ENCODE measurements around the gene B3GNT3. TPM values are rescaled to one million over a fixed set of nuclear protein-coding genes. Genes with fewer than 3 reads are reported as not detected.

B3GNT3 gene
- total and polyA plus RNA-seq, 9 of the 15 experiments (the other 6 are each of a cell fraction or from before 2014, with no cell fraction given), result 0.06 to 0.11 (median 0.07) TPM; not detected in 6

DNA sequence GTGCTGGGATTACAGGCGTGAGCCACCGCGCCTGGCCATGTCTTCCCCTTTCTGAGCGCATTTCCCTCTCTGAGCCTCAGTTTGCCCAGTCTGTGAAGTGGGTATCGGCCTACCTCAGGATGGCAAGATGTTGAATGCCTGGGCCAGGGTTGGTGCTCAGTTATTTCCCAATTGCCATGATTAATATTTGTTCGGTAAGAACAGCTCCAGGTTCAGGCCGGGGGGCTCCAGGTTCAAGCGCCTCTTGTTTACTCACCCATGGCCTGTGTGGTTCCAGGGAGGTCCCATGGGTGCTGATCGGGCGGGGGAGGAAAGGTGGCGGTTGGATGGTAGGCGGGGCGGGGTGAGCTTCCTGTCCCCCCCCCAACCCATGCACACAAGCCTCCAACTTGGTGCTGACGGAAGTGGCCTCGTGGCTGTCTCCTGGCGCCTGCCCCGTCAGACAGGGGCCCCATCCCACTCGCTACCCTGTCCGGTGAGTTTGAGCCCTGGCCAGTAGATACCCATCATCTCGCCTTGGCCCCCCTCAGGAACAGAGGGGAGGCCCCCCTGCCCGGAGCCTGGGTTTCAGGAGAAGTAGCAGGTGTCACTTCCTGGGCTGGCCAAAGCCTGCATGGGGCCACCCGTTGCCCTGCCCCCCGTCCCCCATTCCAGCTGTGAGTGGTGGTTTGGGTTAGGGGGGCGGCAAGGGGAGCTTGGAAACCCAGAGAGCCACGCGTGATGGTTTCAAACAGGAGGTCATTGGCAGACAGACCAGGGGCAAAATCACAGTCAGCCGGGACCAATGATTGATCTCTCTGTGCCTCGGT is 43.6 kb upstream of the B3GNT3 start, which contains the start of gene FCHO1 (continued):
- TF ChIP-seq, protein P1, sequence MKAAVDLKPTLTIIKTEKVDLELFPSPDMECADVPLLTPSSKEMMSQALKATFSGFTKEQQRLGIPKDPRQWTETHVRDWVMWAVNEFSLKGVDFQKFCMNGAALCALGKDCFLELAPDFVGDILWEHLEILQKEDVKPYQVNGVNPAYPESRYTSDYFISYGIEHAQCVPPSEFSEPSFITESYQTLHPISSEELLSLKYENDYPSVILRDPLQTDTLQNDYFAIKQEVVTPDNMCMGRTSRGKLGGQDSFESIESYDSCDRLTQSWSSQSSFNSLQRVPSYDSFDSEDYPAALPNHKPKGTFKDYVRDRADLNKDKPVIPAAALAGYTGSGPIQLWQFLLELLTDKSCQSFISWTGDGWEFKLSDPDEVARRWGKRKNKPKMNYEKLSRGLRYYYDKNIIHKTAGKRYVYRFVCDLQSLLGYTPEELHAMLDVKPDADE (conservative IDR thresholded peaks at IDR 0.05; ENCODE audit: control insufficient read depth, low read depth, low read length), result peak; percentile 84
- TF ChIP-seq NR2C2 (CRISPR knock-in tag; IDR thresholded peaks at IDR 0.05) (no peak), NR2C2 (tag; IDR thresholded peaks at IDR 0.05) (peak; percentile 40; the same call in 1 of the 2 replicates), RCOR1 (IDR thresholded peaks at IDR 0.05; ENCODE audit: borderline replicate concordance in 1 of 2, low read depth in 2 of 2, low read length in 2 of 2) (peak; percentile 54 to 94)
- TF ChIP-seq, protein P2, sequence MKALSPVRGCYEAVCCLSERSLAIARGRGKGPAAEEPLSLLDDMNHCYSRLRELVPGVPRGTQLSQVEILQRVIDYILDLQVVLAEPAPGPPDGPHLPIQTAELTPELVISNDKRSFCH (CRISPR knock-in tag; IDR thresholded peaks at IDR 0.05), result no peak
- TF ChIP-seq, protein P2 (tag; IDR thresholded peaks at IDR 0.05), result peak; percentile 65

DNA sequence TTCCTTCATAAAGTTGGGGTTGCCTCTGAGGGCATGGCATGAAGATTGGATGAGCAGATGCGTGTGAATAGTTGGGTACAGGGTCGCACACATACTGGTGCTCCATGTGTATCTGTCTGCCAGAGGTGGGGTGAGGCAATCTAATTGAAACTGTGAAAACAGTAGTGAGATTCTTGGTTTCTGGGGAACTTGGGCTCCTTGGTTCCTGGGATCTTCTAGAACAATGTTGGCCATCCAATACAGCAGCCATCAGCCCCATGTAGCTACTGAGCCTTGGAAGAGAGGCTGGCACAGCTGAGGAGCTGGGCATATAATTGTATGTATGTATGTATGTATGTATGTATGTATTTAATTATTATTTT is 43.0 kb upstream of the B3GNT3 start:
- intact Hi-C loops (cut with micrococcal nuclease), result no loop called here
- Histone ChIP-seq H3K9me3 (replicated peaks; ENCODE audit: control insufficient read depth, insufficient read depth, low read depth, low read length) (no peaks in the 10 kb centered on the region), H3K4me1 (replicated peaks in 1 of 2; ENCODE audit: control insufficient read depth in 2 of 2, insufficient read depth in 2 of 2, low read length in 2 of 2) (peaks cover 14 to 48% of the 10 kb centered on the region in 2 experiments), H2AFZ (ENCODE audit: low read depth, low read length) (peak overlapping the region; percentile 84), H4K20me1 (replicated peaks; ENCODE audit: control insufficient read depth, insufficient read depth, low read length) (no peaks in the 10 kb centered on the region; the same call in 1 of the 2 replicates), H3K79me2 (ENCODE audit: control insufficient read depth, insufficient read depth, low read length) (peaks cover 48% of the 10 kb centered on the region), H3K4me2 (ENCODE audit: insufficient read depth, low read length) (peak overlapping the region; percentile 95), H3K27me3 (ENCODE audit: control insufficient read depth in 2 of 2, insufficient read depth in 2 of 2, low read length in 2 of 2) (no peaks in the 10 kb centered on the region), H3K27ac (ENCODE audit: extremely low read depth, low read depth, low read length) (peak overlapping the region; percentile 92), H3K9ac (ENCODE audit: insufficient read depth in 1 of 2, low read depth in 2 of 2, low read length in 2 of 2) (peak overlapping the region; percentile 91 to 93), H3K9me1 (ENCODE audit: control insufficient read depth, insufficient read depth, low read length) (no peaks in the 10 kb centered on the region), H3K36me3 (ENCODE audit: control insufficient read depth, insufficient read depth, low read length) (peaks cover 35% of the 10 kb centered on the region; the same call in 2 of the 3 replicates), H3K4me3 (peak overlapping the region; percentile 70)
- CTCF ChIA-PET (ENCODE audit: low intra/inter-chr PET ratio), result no interaction called here
- WGBS (ENCODE audit: insufficient coverage, low coverage, missing lambda C conversion rate), result 4% methylated on average over 2 of the region's 2 CpGs
- POLR2A ChIA-PET, result interaction anchor here (0.6 to 4.6 kb wide), 8 partner anchors 9 to 135 kb away, joined by 3 to 29 read pairs (median 5); no protein-coding TSS in a partner anchor
- ATAC-seq (no peak), FAIRE-seq (no peak), DNase-seq (ENCODE audit: extremely low read depth in 1 of 4, low spot score in 3 of 4) (no peak)
- in situ Hi-C loops (cut with MboI), result no loop called here
- BruUV-seq (replicated peaks), result TSS peak; percentile 69
- TF ChIP-seq ZNF165 (CRISPR knock-in tag; IDR thresholded peaks at IDR 0.05; ENCODE audit: borderline replicate concordance) (no peak), XRCC4 (IDR thresholded peaks at IDR 0.05; ENCODE audit: extremely low read depth, insufficient read depth, insufficient read length) (no peak), CEBPG (CRISPR knock-in tag; IDR thresholded peaks at IDR 0.05) (peak; percentile 72), CEBPG (tag; conservative IDR thresholded peaks at IDR 0.05 in 1 of 2, IDR thresholded peaks at IDR 0.05 in 1 of 2) (peak in 1 of 2 experiments; percentile 34; a peak in 1 of 4 replicates), NFRKB (IDR thresholded peaks at IDR 0.05; ENCODE audit: low read depth) (0 out of 2 replicates have a peak, but pooled peaks have one; percentile 18), ARID2 (IDR thresholded peaks at IDR 0.05) (peak; percentile 2; the same call in 1 of the 2 replicates)
- TF ChIP-seq, protein P3, sequence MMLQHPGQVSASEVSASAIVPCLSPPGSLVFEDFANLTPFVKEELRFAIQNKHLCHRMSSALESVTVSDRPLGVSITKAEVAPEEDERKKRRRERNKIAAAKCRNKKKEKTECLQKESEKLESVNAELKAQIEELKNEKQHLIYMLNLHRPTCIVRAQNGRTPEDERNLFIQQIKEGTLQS (IDR thresholded peaks at IDR 0.05), result peak; percentile 18; the same call in 1 of the 2 replicates
- TF ChIP-seq, protein P3 (CRISPR knock-in tag; conservative IDR thresholded peaks at IDR 0.05), result no peak
- TF ChIP-seq, protein P4, sequence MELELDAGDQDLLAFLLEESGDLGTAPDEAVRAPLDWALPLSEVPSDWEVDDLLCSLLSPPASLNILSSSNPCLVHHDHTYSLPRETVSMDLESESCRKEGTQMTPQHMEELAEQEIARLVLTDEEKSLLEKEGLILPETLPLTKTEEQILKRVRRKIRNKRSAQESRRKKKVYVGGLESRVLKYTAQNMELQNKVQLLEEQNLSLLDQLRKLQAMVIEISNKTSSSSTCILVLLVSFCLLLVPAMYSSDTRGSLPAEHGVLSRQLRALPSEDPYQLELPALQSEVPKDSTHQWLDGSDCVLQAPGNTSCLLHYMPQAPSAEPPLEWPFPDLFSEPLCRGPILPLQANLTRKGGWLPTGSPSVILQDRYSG (tag; conservative IDR thresholded peaks at IDR 0.05; ENCODE audit: low read depth), result 0 out of 2 replicates have a peak, but pooled peaks have one; percentile 3

Data from K562 (cell line).